NCI-H1105 (cell line): Measurements from ENCODE around the gene POLR2H.

Source experiments
- DNase-seq: peaks from one replicate; lab custom pipeline; 2025; lab: John Stamatoyannopoulos, UW

POLR2H gene

GRCh38 chr3:184361532-184361931, at the start of gene POLR2H, which contains the start of gene CLCN2:
Gene POLR2H, plus strand, starts transcription at chr3:184361710. Its CDS starts 1,783 bp downstream, at chr3:184363493.
Gene CLCN2, minus strand, starts transcription at chr3:184361605. Its CDS starts 126 bp downstream, at chr3:184361479.
- DNase-seq = peak; percentile 55

GRCh38 chr3:184314363-184314699, 47.2 kb upstream of the POLR2H start, which contains the start of gene EIF4G1:
Gene EIF4G1, plus strand, starts transcription at chr3:184314606. Its CDS starts 1,191 bp downstream, at chr3:184315797.
- peak; percentile 97 for DNase-seq

- peak; percentile 52 for DNase-seq
Measured at GRCh38 chr3:184314700-184315542, 46.6 kb upstream of the POLR2H start.

GRCh38 chr3:184315543-184315867, 46.0 kb upstream of the POLR2H start:
- no peak for DNase-seq

GRCh38 chr3:184315871-184316661, 45.4 kb upstream of the POLR2H start:
- no peak for DNase-seq

GRCh38 chr3:184316792-184317191, 44.7 kb upstream of the POLR2H start:
- no peak for DNase-seq

- DNase-seq = no peak
Measured at GRCh38 chr3:184317201-184317600, 44.3 kb upstream of the POLR2H start.

GRCh38 chr3:184320104-184320445, 41.4 kb upstream of the POLR2H start:
- DNase-seq = peak; percentile 63

- no peak for DNase-seq
Measured at GRCh38 chr3:184321666-184322065, 39.8 kb upstream of the POLR2H start.

- no peak for DNase-seq
Measured at GRCh38 chr3:184322731-184323487, 38.6 kb upstream of the POLR2H start.

- no peak for DNase-seq
Measured at GRCh38 chr3:184323696-184324095, 37.8 kb upstream of the POLR2H start.

GRCh38 chr3:184325269-184325668, 36.2 kb upstream of the POLR2H start:
- DNase-seq = no peak

- no peak for DNase-seq
Measured at GRCh38 chr3:184325715-184326369, 35.7 kb upstream of the POLR2H start.

- DNase-seq = no peak
Measured at GRCh38 chr3:184327171-184327570, 34.3 kb upstream of the POLR2H start.

GRCh38 chr3:184328516-184328915, 33.0 kb upstream of the POLR2H start:
- DNase-seq = no peak

GRCh38 chr3:184332370-184333090, 29.0 kb upstream of the POLR2H start:
- DNase-seq = no peak

GRCh38 chr3:184333190-184333589, 28.3 kb upstream of the POLR2H start:
- no peak for DNase-seq

- DNase-seq = no peak
Measured at GRCh38 chr3:184333700-184334099, 27.8 kb upstream of the POLR2H start.

- DNase-seq = no peak
Measured at GRCh38 chr3:184334470-184335158, 26.9 kb upstream of the POLR2H start.

GRCh38 chr3:184335291-184335660, 26.2 kb upstream of the POLR2H start:
- peak; percentile 42 for DNase-seq
